Activated naive CD4-positive, alpha-beta T cell treated with anti-CD3 and anti-CD28 coated beads, Interleukin-2, amount 10 ng/mL, durations not matched to agents 5 hours and 36 hours (primary cell): Measurements from ENCODE around the gene C2orf68. TPM values are rescaled to one million over a fixed set of nuclear protein-coding genes. Genes with fewer than 3 reads are reported as not detected.

ENCODE experiments used
- total RNA-seq, 2 experiments: library from RNA; stranded (reverse); gene quantifications; one replicate each; pipeline ENCODE4 v1.2.3, GENCODE V29; 2021

The C2orf68 gene
- total RNA-seq, result 10 to 100 TPM; 50.9 to 52.5 TPM

GRCh38 chr2:85611705-85612587, at the start of gene C2orf68:
Gene C2orf68 (minus strand): TSS chr2:85612066. CDS start chr2:85611984, 82 bp downstream.

GRCh38 chr2:85602476-85603234, 9.2 kb downstream of the C2orf68 start, which contains the start of gene TMEM150A:
Gene TMEM150A (minus strand): TSS chr2:85602698. CDS start chr2:85601948, 750 bp downstream.

GRCh38 chr2:85595301-85596025, 16.4 kb downstream of the C2orf68 start, which contains the start of gene RNF181:
Gene RNF181 (plus strand): TSS chr2:85595745. CDS start chr2:85595764, 19 bp downstream.

DNA sequence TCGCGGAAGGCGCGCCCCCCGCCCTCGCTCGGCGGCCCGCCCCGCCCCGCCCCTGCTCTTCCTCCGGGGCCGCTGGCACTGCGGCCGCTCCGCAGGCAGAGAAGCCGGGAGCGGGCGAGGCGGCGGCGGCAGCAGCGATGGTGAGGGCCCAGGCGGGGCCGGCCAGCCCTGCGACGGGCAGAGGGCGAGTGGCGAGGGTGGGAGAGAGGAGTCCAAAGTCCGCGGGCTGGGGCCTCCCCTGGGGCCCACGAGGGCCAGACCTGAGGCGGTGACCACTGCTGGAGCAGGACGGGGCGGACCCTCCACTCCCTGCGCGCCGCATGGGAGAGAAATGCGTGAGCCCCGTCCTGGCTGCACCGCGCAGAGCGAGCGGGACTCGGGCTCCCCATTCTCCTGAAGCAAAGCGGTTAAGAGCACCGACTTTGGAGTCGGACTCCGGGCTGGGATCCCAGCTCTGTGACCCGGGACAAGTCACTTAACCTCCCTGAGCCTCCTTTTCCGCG, 27.5 kb downstream of the C2orf68 start, which contains the start of gene VAMP5:
Gene VAMP5, plus strand, starts transcription at position 78 of the 503 bp plus-strand sequence. Its CDS starts 60 bp downstream, at position 138.

GRCh38 chr2:85577386-85578242, 34.3 kb downstream of the C2orf68 start, which contains the start of gene VAMP8:
Gene VAMP8 (plus strand): TSS chr2:85577586. CDS start chr2:85577647, 61 bp downstream.

GRCh38 chr2:85561280-85562212, 50.3 kb downstream of the C2orf68 start, which contains the start of gene GGCX:
Gene GGCX (minus strand): TSS chr2:85561493. CDS start chr2:85561428, 65 bp downstream.

Other genes starting within 250 kb of the C2orf68 start
- gene CAPG, start 201.7 kb downstream of the C2orf68 start, total RNA-seq, result 100 to 1,000 TPM; 180 to 192 TPM
- gene SH2D6, start 193.4 kb downstream of the C2orf68 start, total RNA-seq, result under 1 TPM; 0.18 to 0.43 TPM
- 100 to 1,000 TPM; 221 to 243 TPM for gene MAT2A, start 72.9 kb downstream of the C2orf68 start, total RNA-seq
- gene GGCX, start 50.6 kb downstream of the C2orf68 start, total RNA-seq, result 10 to 100 TPM; 18.1 to 18.4 TPM
- gene VAMP8, start 34.5 kb downstream of the C2orf68 start, total RNA-seq, result 100 to 1,000 TPM; 123 to 125 TPM
- 10 to 100 TPM; 85.3 to 93.9 TPM for gene VAMP5, start 27.6 kb downstream of the C2orf68 start, total RNA-seq
- gene RNF181, start 16.3 kb downstream of the C2orf68 start, total RNA-seq, result 10 to 100 TPM; 80.7 to 83.6 TPM
- gene TMEM150A, start 9.4 kb downstream of the C2orf68 start, total RNA-seq, result 1 to 10 TPM; 4.0 to 6.3 TPM
- gene USP39, start 4.1 kb upstream of the C2orf68 start, total RNA-seq, result 10 to 100 TPM; 63.9 to 65.3 TPM
- gene SFTPB, start 56.1 kb upstream of the C2orf68 start, total RNA-seq, result not detected
- gene GNLY, start 82.3 kb upstream of the C2orf68 start, total RNA-seq, result 10 to 100 TPM; 26.3 to 26.4 TPM
- under 1 TPM in 1 of 2 experiments, not detected in 1; 0.10 TPM for gene ATOH8, start 141.9 kb upstream of the C2orf68 start, total RNA-seq